Measurements from ENCODE around the gene VEGFB. TPM values are rescaled to one million over a fixed set of nuclear protein-coding genes. Genes with fewer than 3 reads are reported as not detected.

VEGFB gene
- total RNA-seq, 2 experiments from 2014 or later = 78.9 to 82.1 TPM

DNA sequence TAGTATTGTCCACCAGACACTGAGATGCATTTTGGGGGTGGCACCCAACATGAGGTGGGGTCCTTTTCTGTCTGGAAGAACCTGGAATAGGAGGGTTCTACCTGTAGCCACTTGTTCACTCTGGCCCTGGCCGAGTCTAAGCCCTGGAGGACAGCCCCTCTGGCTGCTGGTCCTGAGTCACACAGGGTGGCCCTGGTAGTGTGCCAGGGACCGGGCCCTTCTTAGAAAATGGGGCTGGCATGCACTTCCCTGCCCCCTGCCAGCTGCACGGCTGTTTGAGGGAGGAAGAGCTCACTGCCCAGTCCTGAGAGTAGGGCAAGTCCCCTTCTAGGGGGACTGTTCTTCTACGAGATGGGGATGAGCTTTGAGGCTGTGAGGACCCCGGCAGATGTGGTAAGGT lies 19.1 kb downstream of the VEGFB start:
- peaks cover 14% of the 10 kb centered on the region for H3K4me1 Mint-ChIP-seq (ENCODE audit: low read depth)
- no peaks in the 10 kb centered on the region for H3K27me3 Mint-ChIP-seq
- intact Hi-C loops (cut with micrococcal nuclease) = no loop called here
- no peaks in the 10 kb centered on the region for H3K9me3 Mint-ChIP-seq
- CTCF ChIA-PET = interaction anchor here (0.9 to 1.2 kb wide), 3 partner anchors 12 to 51 kb away, joined by 3 to 4 read pairs (median 4); partner anchors contain the start of gene ESRRA
- POLR2A ChIA-PET = no interaction called here
- peaks cover 3% of the 10 kb centered on the region for H3K36me3 Mint-ChIP-seq
- DNase-seq = no peak
- H3K4me3 Mint-ChIP-seq = no peak overlapping the region
- no peak overlapping the region for H3K27ac Mint-ChIP-seq

DNA sequence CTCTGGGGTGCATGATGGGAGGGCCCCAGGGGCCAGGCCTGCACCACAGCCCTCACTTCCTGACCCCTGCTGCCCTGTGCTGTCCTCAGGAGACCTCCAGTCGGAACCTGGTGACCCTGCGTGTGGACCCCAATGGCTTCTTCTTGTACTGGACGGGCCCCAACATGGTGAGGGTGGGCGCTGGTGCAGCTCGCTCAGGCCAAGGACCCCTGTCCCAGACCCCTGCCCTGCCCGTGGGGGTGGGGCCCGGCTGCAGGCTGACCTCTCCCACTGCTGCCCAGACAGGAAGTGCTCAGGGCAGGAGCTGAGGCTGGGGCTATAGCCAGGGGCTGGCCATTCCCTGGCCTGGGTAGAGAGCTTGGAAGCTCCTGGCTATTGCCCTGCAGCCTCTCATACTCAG lies 19.9 kb downstream of the VEGFB start:
- intact Hi-C loops (cut with micrococcal nuclease) = no loop called here
- ChIA-PET CTCF (interaction anchor here (0.9 to 3.5 kb wide), 4 partner anchors 12 to 50 kb away, joined by 3 to 11 read pairs (median 4); partner anchors contain the start of genes CATSPERZ and ESRRA), POLR2A (interaction anchor here (0.8 kb wide), 1 partner anchor 10 kb away, joined by 3 read pairs; no protein-coding TSS in a partner anchor)
- H3K9me3 Mint-ChIP-seq = no peaks in the 10 kb centered on the region
- peaks cover 5% of the 10 kb centered on the region for H3K36me3 Mint-ChIP-seq
- no peak overlapping the region for H3K4me3 Mint-ChIP-seq
- H3K27me3 Mint-ChIP-seq = no peaks in the 10 kb centered on the region
- H3K4me1 Mint-ChIP-seq (ENCODE audit: low read depth) = peaks cover 15% of the 10 kb centered on the region
- no peak for DNase-seq
- H3K27ac Mint-ChIP-seq = no peak overlapping the region

DNA sequence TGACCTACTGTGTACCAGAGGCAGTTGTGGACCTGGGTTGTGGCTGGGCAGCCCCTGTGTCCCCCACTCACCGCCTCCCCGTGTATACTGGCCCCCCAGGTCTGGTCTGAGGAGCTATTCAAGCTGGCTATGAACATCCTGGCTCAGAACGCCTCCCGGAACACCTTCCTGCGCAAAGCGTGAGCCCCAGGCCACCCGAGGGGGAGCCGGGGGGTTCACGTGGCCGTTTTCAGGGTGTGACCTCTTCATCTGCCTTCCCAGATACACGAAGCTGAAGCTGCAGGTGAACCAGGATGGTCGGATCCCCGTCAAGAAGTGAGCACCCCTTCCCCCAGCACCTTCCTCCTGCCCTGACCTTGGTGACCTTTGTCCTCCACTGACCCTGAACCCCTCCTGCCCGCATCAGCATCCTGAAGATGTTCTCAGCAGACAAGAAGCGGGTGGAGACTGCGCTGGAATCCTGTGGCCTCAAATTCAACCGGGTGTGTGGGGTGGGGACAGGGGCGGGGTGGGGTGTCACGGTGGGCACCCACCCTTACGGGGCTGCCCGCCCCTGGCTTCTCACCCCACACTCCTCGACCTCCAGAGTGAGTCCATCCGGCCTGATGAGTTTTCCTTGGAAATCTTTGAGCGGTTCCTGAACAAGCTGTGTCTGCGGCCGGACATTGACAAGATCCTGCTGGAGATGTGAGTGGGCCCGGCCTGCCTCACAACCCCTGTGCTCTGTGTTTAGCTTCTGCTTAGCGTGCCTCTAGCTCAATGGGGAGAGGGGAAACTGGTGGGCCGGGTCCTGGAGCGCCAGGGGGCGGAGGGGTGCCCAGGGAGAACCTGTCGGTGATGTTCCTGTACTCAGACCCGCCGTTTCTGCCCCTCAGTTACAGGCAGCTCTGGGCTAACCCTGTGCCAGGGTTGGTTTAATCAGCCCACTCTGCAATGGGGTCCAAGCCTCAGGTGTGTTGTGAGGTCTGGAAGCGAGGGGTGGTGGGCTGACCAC lies 21.0 kb downstream of the VEGFB start:
- Mint-ChIP-seq H3K27me3 (no peaks in the 10 kb centered on the region), H3K27ac (no peak overlapping the region), H3K36me3 (peaks cover 9% of the 10 kb centered on the region), H3K9me3 (no peaks in the 10 kb centered on the region), H3K4me3 (no peak overlapping the region), H3K4me1 (ENCODE audit: low read depth) (peaks cover 19% of the 10 kb centered on the region)
- ChIA-PET POLR2A (interaction anchor here (0.8 kb wide), 1 partner anchor 9 kb away, joined by 3 read pairs; no protein-coding TSS in a partner anchor), CTCF (interaction anchor here (3.5 kb wide), 1 partner anchor 45 kb away, joined by 11 read pairs; the partner anchor contains the start of gene CATSPERZ)
- DNase-seq = no peak
- intact Hi-C loops (cut with micrococcal nuclease) = no loop called here

DNA sequence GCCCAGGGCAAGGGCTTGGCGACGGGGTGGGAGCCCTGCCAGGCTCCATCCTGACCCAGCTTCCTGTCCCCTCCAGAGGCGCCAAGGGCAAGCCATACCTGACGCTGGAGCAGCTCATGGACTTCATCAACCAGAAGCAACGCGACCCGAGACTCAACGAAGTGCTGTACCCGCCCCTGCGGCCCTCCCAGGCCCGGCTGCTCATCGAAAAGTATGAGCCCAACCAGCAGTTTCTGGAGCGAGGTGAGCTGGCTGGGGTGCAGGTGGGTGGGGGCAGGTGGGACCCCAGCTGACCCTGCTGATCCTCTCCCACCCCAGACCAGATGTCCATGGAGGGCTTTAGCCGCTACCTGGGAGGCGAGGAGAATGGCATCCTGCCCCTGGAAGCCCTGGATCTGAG lies 21.9 kb downstream of the VEGFB start:
- POLR2A ChIA-PET = no interaction called here
- CTCF ChIA-PET = interaction anchor here (3.5 kb wide), 1 partner anchor 45 kb away, joined by 11 read pairs; the partner anchor contains the start of gene CATSPERZ
- Mint-ChIP-seq H3K9me3 (no peaks in the 10 kb centered on the region), H3K36me3 (peaks cover 9% of the 10 kb centered on the region), H3K27ac (no peak overlapping the region), H3K27me3 (no peaks in the 10 kb centered on the region), H3K4me1 (ENCODE audit: low read depth) (peaks cover 16% of the 10 kb centered on the region), H3K4me3 (no peak overlapping the region)
- no peak for DNase-seq
- intact Hi-C loops (cut with micrococcal nuclease) = no loop called here

DNA sequence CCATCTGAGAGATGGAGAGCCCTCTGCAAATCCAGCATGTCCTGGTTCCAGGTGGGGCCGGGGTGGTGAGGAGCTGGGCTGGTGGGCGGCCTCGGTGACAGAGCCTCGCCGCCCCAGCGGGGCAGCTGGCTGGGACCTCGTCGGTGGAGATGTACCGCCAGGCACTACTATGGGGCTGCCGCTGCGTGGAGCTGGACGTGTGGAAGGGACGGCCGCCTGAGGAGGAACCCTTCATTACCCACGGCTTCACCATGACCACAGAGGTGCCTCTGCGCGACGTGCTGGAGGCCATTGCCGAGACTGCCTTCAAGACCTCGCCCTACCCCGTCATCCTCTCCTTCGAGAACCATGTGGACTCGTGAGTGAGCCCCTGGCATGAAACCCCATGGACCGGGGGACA lies 24.0 kb downstream of the VEGFB start:
- no peaks in the 10 kb centered on the region for H3K27me3 Mint-ChIP-seq
- no peak for DNase-seq
- peaks cover 8% of the 10 kb centered on the region for H3K4me1 Mint-ChIP-seq (ENCODE audit: low read depth)
- intact Hi-C loops (cut with micrococcal nuclease) = no loop called here
- H3K27ac Mint-ChIP-seq = no peak overlapping the region
- no peaks in the 10 kb centered on the region for H3K9me3 Mint-ChIP-seq
- ChIA-PET POLR2A (interaction anchor here (0.6 to 1.7 kb wide), 3 partner anchors 11 to 59 kb away, joined by 3 to 5 read pairs (median 3); partner anchors contain the start of gene TRMT112), CTCF (no interaction called here)
- no peak overlapping the region for H3K4me3 Mint-ChIP-seq
- peaks cover 15% of the 10 kb centered on the region for H3K36me3 Mint-ChIP-seq

DNA sequence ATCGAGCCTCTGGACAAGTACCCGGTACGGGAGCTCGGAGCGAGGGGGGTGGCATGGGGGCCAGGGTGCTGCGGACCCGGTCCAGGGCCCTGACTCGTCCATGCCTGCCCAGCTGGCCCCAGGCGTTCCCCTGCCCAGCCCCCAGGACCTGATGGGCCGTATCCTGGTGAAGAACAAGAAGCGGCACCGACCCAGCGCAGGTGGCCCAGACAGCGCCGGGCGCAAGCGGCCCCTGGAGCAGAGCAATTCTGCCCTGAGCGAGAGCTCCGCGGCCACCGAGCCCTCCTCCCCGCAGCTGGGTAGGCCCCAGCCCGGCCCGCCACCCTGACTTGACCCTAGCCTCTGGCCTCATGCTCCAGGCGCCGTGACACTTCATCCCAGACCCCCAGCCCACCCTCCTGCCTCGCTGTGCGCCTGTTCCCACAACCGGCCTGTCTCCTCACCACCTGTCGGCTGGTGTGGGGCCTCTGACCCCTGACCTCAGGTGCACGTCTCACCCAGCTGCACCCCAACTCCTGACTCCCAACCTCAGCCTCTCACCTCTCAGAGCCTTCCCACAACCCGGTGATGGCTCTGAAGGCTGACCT lies 24.7 kb downstream of the VEGFB start:
- ChIA-PET CTCF (interaction anchor here (1.9 kb wide), 1 partner anchor 8 kb away, joined by 6 read pairs; the partner anchor contains the start of gene PLCB3), POLR2A (interaction anchor here (1.2 to 1.7 kb wide), 2 partner anchors 11 to 58 kb away, joined by 3 to 5 read pairs; partner anchors contain the start of gene TRMT112)
- intact Hi-C loops (cut with micrococcal nuclease) = no loop called here
- no peak overlapping the region for H3K27ac Mint-ChIP-seq
- H3K9me3 Mint-ChIP-seq = no peaks in the 10 kb centered on the region
- H3K36me3 Mint-ChIP-seq = peaks cover 15% of the 10 kb centered on the region
- H3K4me1 Mint-ChIP-seq (ENCODE audit: low read depth) = peaks cover 8% of the 10 kb centered on the region
- no peak overlapping the region for H3K4me3 Mint-ChIP-seq
- no peak for DNase-seq
- H3K27me3 Mint-ChIP-seq = no peaks in the 10 kb centered on the region

DNA sequence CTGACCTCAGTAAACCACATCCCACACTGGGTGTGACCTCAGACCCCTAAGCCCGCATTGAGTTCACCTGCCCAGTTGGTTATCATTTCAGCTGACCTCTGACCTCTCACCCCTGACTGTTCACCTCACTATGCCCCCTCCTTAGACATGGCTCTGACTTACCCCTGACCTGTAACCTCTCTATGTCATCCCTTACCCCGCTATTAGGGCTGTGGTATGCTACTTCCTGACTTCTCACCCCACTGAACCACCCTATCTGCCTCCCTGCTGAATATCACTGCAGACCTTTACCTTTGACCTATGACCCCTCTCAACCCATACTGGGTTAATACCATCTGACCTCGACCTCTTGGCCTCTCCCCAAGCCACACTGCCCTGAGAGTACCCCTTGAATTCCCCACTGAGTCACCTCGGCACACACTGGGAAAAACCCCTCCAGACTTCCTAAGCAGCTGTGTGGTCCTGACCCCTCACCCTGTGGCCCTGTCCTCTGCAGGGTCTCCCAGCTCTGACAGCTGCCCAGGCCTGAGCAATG lies 25.2 kb downstream of the VEGFB start:
- DNase-seq = no peak
- intact Hi-C loops (cut with micrococcal nuclease) = no loop called here
- POLR2A ChIA-PET = no interaction called here
- H3K36me3 Mint-ChIP-seq = peaks cover 15% of the 10 kb centered on the region
- H3K27me3 Mint-ChIP-seq = no peaks in the 10 kb centered on the region
- H3K27ac Mint-ChIP-seq = peak overlapping the region; percentile 20
- CTCF ChIA-PET = interaction anchor here (1.9 kb wide), 1 partner anchor 9 kb away, joined by 6 read pairs; the partner anchor contains the start of gene PLCB3
- H3K9me3 Mint-ChIP-seq = no peaks in the 10 kb centered on the region
- H3K4me3 Mint-ChIP-seq = no peak overlapping the region
- peaks cover 8% of the 10 kb centered on the region for H3K4me1 Mint-ChIP-seq (ENCODE audit: low read depth)

DNA sequence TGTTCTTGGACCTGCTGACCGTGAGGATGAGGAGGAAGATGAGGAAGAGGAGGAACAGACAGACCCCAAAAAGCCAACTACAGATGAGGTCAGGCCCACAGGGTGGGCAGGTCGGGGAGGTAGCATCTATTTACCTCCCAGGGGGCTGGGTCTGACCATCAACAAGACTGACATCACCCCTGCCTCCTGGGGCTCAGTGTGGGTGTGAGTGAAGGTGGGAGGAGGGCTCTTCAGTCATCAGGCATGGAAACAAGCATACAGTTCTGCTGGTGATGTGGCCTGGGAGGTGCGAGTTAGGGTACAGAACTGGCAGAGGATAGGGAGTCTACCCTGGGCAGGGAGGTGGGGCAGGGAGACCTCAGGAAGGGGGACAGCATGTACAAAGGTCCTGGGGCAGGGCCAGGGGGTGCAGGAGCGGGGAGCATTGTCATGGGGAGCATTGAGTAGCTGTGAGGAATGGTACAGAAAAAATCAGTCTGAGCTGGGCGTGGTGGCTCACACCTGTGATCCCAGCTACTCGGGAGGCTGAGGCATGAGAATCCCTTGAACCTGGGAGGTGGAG lies 25.8 kb downstream of the VEGFB start:
- intact Hi-C loops (cut with micrococcal nuclease) = no loop called here
- Mint-ChIP-seq H3K9me3 (no peaks in the 10 kb centered on the region), H3K36me3 (peaks cover 15% of the 10 kb centered on the region), H3K4me3 (no peak overlapping the region), H3K4me1 (ENCODE audit: low read depth) (peaks cover 8% of the 10 kb centered on the region), H3K27me3 (no peaks in the 10 kb centered on the region), H3K27ac (peak overlapping the region; percentile 20)
- POLR2A ChIA-PET = no interaction called here
- no peak for DNase-seq
- CTCF ChIA-PET = interaction anchor here (0.8 to 1.9 kb wide), 2 partner anchors 10 to 314 kb away, joined by 3 to 6 read pairs; partner anchors contain the start of gene PLCB3

DNA sequence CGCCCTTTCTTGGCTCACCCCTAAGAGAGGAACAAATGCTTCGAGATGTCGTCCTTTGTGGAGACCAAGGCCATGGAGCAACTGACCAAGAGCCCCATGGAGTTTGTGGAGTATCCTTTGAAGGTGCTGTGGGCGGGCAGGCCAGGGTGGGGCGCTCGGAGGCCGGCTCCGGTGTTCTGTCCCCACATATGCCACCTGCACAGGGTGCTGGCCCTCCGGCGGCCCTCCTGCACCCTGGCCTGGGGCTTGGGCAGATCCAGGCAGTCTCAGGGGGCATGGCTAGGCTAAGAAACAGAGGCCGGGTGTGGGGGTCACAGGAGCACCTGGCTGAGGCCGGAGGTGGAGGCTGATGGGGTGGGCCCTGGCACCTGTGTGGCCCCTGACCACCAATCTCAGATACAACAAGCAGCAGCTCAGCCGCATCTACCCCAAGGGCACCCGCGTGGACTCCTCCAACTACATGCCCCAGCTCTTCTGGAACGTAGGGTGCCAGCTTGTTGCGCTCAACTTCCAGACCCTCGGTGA lies 27.2 kb downstream of the VEGFB start:
- Mint-ChIP-seq H3K4me3 (no peak overlapping the region), H3K27ac (no peak overlapping the region), H3K36me3 (peaks cover 15% of the 10 kb centered on the region), H3K4me1 (ENCODE audit: low read depth) (peaks cover 8% of the 10 kb centered on the region), H3K27me3 (no peaks in the 10 kb centered on the region), H3K9me3 (no peaks in the 10 kb centered on the region)
- DNase-seq = no peak
- ChIA-PET CTCF (interaction anchor here (0.9 to 1.1 kb wide), 2 partner anchors 39 to 57 kb away, joined by 3 read pairs; no protein-coding TSS in a partner anchor), POLR2A (no interaction called here)
- intact Hi-C loops (cut with micrococcal nuclease) = no loop called here

DNA sequence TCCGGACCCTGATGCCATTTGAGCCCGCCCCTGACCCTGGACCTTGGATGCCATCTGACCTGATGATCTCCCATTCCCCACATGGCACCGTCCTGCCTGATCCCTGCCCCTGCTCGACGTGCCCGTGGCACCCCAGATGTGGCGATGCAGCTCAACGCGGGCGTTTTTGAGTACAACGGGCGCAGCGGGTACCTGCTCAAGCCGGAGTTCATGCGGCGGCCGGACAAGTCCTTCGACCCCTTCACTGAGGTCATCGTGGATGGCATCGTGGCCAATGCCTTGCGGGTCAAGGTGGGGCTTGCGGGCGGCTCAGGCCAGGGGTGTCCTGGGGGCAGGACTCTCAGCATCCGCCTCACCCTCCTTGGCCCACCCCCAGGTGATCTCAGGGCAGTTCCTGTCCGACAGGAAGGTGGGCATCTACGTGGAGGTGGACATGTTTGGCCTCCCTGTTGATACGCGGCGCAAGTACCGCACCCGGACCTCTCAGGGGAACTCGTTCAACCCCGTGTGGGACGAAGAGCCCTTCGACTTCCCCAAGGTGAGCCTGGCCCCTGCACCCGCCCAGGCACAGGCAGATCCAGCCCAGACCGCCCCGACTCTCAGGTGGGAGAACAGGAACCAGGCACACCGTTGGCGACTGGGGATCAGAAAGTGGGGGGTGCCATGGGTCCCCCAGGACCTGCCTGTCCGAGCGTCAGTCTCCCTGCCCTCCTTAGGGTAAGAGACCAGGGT lies 28.1 kb downstream of the VEGFB start:
- Mint-ChIP-seq H3K4me3 (no peak overlapping the region), H3K27me3 (no peaks in the 10 kb centered on the region), H3K36me3 (peaks cover 15% of the 10 kb centered on the region), H3K9me3 (no peaks in the 10 kb centered on the region), H3K4me1 (ENCODE audit: low read depth) (peaks cover 8% of the 10 kb centered on the region), H3K27ac (no peak overlapping the region)
- ChIA-PET POLR2A (no interaction called here), CTCF (interaction anchor here (0.9 to 1.5 kb wide), 3 partner anchors 16 to 58 kb away, joined by 3 read pairs; partner anchors contain the start of gene PPP1R14B)
- intact Hi-C loops (cut with micrococcal nuclease) = no loop called here
- DNase-seq = no peak
